ENCODE results near the gene NTN1.

The NTN1 gene

GRCh38 chr17:9238340-9239245 lies 217.3 kb downstream of the NTN1 start:
- TF ChIP-seq CTCF (IDR thresholded peaks at IDR 0.05; ENCODE audit: insufficient read depth, missing control alignments): no peak
- FAIRE-seq (no peak), DNase-seq (ENCODE audit: insufficient read length, low spot score) (no peak)

- TF ChIP-seq CTCF (IDR thresholded peaks at IDR 0.05; ENCODE audit: insufficient read depth, missing control alignments): no peak
- DNase-seq (ENCODE audit: insufficient read length, low spot score) (no peak), FAIRE-seq (no peak)
Observed at GRCh38 chr17:9239246-9239792, 218.0 kb downstream of the NTN1 start.

- TF ChIP-seq CTCF (IDR thresholded peaks at IDR 0.05; ENCODE audit: insufficient read depth, missing control alignments): no peak
- FAIRE-seq (no peak), DNase-seq (ENCODE audit: insufficient read length, low spot score) (no peak)
Observed at GRCh38 chr17:9239793-9240658, 218.7 kb downstream of the NTN1 start.

GRCh38 chr17:9240659-9241370 lies 219.5 kb downstream of the NTN1 start:
- DNase-seq (ENCODE audit: insufficient read length, low spot score) (no peak), FAIRE-seq (no peak)

GRCh38 chr17:9241371-9241712 lies 220.0 kb downstream of the NTN1 start:
- TF ChIP-seq CTCF (IDR thresholded peaks at IDR 0.05; ENCODE audit: insufficient read depth, missing control alignments): no peak
- DNase-seq (ENCODE audit: insufficient read length, low spot score) (no peak), FAIRE-seq (no peak)

More at GRCh38 chr17:9240659-9241370, 219.5 kb downstream of the NTN1 start:
- no peak for TF ChIP-seq CTCF (IDR thresholded peaks at IDR 0.05; ENCODE audit: insufficient read depth, missing control alignments)

GRCh38 chr17:9241774-9242496 lies 220.6 kb downstream of the NTN1 start:
- no peak for DNase-seq (ENCODE audit: insufficient read length, low spot score)
- no peak for FAIRE-seq
- no peak for TF ChIP-seq CTCF (IDR thresholded peaks at IDR 0.05; ENCODE audit: insufficient read depth, missing control alignments)
